Upper lobe of left lung (tissue), 6 donors: Measurements from ENCODE around the gene SIRT1. TPM values are rescaled to one million over a fixed set of nuclear protein-coding genes. Genes with fewer than 3 reads are reported as not detected.
"Not testable (repeated sequence)": the region's sequence is repeated elsewhere in the genome, so short reads cannot be mapped to it uniquely, and the experiment has no call there.

ENCODE experiments used
- ATAC-seq, 2 donors: fragments of 200-7000 bp; cut with Tn5 transposase; one replicate each; pipeline ENCODE4 v1.9.1; 2022; ENCODE audit warnings: mild to moderate bottlenecking in 2 of 2, moderate library complexity in 2 of 2; ENCODE audit not compliant: low FRiP score in 2 of 2
- DNase-seq, 2 donors: peaks; one replicate each; pipeline ENCODE4 v3.0.0-alpha.2; 2019 to 2020
- H3K27ac ChIP-seq, 4 donors: fragments of 200-600 bp; sonication (generic); one replicate each; pipeline ENCODE4 v1.5.1; 2016 to 2019
- H3K27me3 ChIP-seq, 4 donors: fragments of 200-600 bp; sonication (generic); one replicate each; pipeline ENCODE4 v1.5.1; 2017 to 2019
- H3K36me3 ChIP-seq, 4 donors: fragments of 200-600 bp; sonication (generic); one replicate each; pipeline ENCODE4 v1.5.1; 2016 to 2019
- H3K4me1 ChIP-seq, 4 donors: fragments of 200-600 bp; sonication (generic); one replicate each; pipeline ENCODE4 v1.5.1; 2018 to 2019
- H3K4me3 ChIP-seq, 4 donors: fragments of 200-600 bp; sonication (generic); one replicate each; pipeline ENCODE4 v1.5.1; 2017 to 2019; ENCODE audit warnings: mild to moderate bottlenecking in 2 of 4, moderate library complexity in 1 of 4
- H3K9me3 ChIP-seq, 4 donors: fragments of 200-600 bp; sonication (generic); one replicate each; pipeline ENCODE4 v1.5.1; 2018 to 2019
- EP300 ChIP-seq, 4 donors: sonication (generic); formaldehyde crosslinking; IDR thresholded peaks; one replicate each; pipeline ENCODE4 v1.5.1; 2017; ENCODE audit warnings: antibody characterized with exemption in 4 of 4, control low read depth in 2 of 4
- POLR2A ChIP-seq, 4 donors: fragments of 450-650 bp; IDR thresholded peaks; one replicate each; pipeline ENCODE4 v1.5.1; 2016 to 2017; ENCODE audit warnings: antibody characterized with exemption in 4 of 4, mild to moderate bottlenecking in 2 of 4
- POLR2AphosphoS5 ChIP-seq, 2 donors: sonication (generic); formaldehyde crosslinking; IDR thresholded peaks; one replicate each; pipeline ENCODE4 v1.5.1; 2017; ENCODE audit warnings: antibody characterized with exemption in 2 of 2
- WGBS, 2 donors: methylation state at CpG; one replicate each; pipeline ENCODE4 v1.1.5; 2017 to 2018; 5-methylcytosine and 5-hydroxymethylcytosine counted together
- total RNA-seq, 6 donors: library from RNA; depleted of rRNA in 4 of 6; stranded (reverse); fragments of >200 nt in 4 of 6; gene quantifications; one replicate each; pipeline versions ENCODE4 v1.1.0 to v1.2.1, GENCODE V29; 2016 to 2021
- TF ChIP-seq, protein P1 (sequence below), 6 experiments: fragments of 450-650 bp in 4 of 6; fragments of 200-600 bp in 2 of 6; sonication (generic) in 2 of 6; IDR thresholded peaks; one replicate each; pipeline ENCODE4 v1.5.1; 2016 to 2019; ENCODE audit warnings: antibody characterized with exemption in 6 of 6
- donor health status: DM: no; HTN: no; CAD: no; lungs with moderate emphysema.
- donor health status: DM: no; HTN: yes; CAD: no; lungs with severe emphysema.

SIRT1 gene
- total RNA-seq, 6 donors from 2014 or later: 10.1 to 37.7 (median 18.7) TPM

DNA sequence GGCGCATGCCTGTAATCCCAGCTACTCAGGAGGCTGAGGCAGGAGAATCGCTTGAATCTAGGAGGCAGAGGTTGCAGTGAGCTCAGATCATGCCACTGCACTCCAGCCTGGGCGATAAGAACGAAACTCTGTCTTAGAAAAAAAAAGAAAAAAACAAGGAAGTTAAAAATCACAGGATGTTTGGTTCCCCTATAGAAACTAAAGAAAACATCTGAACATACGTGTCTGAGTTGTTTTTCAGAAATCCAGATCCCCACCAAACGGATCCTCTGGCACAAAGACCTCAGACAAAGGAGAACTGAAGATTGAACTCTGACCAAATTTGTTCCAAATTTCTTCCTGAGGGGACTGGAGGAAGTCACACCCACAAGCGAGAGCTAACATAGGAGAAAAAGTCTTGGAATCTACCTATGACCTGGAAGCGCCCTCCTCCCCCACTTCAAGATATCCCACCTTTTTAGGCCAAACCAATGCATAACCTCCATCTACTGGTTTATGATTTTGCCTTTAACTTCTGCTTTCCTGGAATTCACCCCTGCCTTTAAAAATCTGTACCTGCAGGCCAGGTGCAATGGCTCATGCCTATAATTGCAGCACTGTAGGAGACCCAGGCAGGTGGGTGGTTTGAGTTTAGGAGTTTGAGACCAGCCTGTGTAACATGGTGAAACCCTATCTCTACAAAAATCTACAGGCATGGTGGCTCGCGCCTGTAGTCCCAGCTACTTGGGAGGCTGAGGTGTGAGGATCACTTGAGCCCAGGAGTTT, 19.7 kb upstream of the SIRT1 start:
- Histone ChIP-seq H3K27ac (peak overlapping the region in 1 of 4 donors; percentile 33), H3K4me1 (no peaks in the 10 kb centered on the region), H3K9me3 (no peaks in the 10 kb centered on the region), H3K36me3 (no peaks in the 10 kb centered on the region), H3K4me3 (no peak overlapping the region), H3K27me3 (no peaks in the 10 kb centered on the region)
- WGBS, 2 donors: 76 to 77% methylated on average over 10 of the region's 10 CpGs
- TF ChIP-seq POLR2A (IDR thresholded peaks at IDR 0.05) (no peak), POLR2AphosphoS5 (IDR thresholded peaks at IDR 0.05) (no peak), EP300 (IDR thresholded peaks at IDR 0.05) (no peak)
- TF ChIP-seq, protein P1, sequence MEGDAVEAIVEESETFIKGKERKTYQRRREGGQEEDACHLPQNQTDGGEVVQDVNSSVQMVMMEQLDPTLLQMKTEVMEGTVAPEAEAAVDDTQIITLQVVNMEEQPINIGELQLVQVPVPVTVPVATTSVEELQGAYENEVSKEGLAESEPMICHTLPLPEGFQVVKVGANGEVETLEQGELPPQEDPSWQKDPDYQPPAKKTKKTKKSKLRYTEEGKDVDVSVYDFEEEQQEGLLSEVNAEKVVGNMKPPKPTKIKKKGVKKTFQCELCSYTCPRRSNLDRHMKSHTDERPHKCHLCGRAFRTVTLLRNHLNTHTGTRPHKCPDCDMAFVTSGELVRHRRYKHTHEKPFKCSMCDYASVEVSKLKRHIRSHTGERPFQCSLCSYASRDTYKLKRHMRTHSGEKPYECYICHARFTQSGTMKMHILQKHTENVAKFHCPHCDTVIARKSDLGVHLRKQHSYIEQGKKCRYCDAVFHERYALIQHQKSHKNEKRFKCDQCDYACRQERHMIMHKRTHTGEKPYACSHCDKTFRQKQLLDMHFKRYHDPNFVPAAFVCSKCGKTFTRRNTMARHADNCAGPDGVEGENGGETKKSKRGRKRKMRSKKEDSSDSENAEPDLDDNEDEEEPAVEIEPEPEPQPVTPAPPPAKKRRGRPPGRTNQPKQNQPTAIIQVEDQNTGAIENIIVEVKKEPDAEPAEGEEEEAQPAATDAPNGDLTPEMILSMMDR (IDR thresholded peaks at IDR 0.05): no peak
- ATAC-seq: peak in 1 of 2 donors; percentile 40
- no peak for DNase-seq

DNA sequence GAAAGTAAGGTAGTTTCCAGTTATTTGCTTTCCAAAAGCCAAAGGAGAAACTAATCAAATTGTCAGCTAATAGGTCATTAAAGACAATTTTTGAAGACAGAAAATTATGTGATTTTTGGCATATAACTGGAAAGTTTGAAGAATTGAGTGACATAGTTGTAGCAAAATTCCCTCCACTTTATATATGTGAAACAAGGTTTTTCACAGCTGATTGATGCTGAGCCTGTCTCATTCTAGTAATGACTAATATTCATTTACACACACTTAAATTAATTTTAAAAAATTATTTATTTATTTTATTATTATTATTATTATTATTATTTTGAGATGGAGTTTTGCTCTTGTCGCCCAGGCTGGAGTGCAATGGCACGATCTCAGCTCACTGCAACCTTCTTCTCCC, 16.3 kb upstream of the SIRT1 start:
- Histone ChIP-seq H3K27me3 (no peaks in the 10 kb centered on the region), H3K4me1 (no peaks in the 10 kb centered on the region), H3K4me3 (no peak overlapping the region), H3K27ac (no peak overlapping the region), H3K9me3 (no peaks in the 10 kb centered on the region), H3K36me3 (no peaks in the 10 kb centered on the region)
- ATAC-seq (no peak), DNase-seq (no peak)
- 97 to 100% methylated on average over 2 of the region's 2 CpGs for WGBS, 2 donors
- TF ChIP-seq POLR2AphosphoS5 (IDR thresholded peaks at IDR 0.05) (no peak), POLR2A (IDR thresholded peaks at IDR 0.05) (no peak), EP300 (IDR thresholded peaks at IDR 0.05) (no peak)
- TF ChIP-seq, protein P1 (IDR thresholded peaks at IDR 0.05): no peak

DNA sequence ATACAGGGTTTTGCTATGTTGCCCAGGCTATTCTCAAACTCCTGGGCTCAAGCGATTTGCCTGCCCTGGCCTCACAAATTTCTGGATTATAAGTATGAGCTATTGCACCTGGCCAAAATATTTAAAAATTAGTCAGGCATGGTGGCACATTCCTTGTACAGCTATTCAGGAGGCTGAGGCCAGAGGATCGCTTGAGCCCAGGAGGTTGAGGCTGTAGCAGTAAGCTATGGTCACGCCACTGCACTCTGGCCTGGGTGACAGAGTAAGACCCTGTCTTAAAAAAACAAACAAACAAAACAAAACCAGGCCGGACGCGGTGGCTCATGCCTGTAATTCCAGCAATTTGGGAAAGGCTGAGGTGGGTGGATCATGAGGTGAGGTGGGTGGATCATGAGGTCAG, 14.5 kb upstream of the SIRT1 start:
- no peak for TF ChIP-seq POLR2A (IDR thresholded peaks at IDR 0.05)
- TF ChIP-seq, protein P1 (IDR thresholded peaks at IDR 0.05): no peak
- TF ChIP-seq EP300 (IDR thresholded peaks at IDR 0.05): no peak
- no peak for TF ChIP-seq POLR2AphosphoS5 (IDR thresholded peaks at IDR 0.05)
- WGBS, 2 donors: 93 to 100% methylated on average over 6 of the region's 6 CpGs
- Histone ChIP-seq H3K27ac (no peak overlapping the region), H3K4me3 (no peak overlapping the region), H3K36me3 (no peaks in the 10 kb centered on the region), H3K9me3 (no peaks in the 10 kb centered on the region), H3K27me3 (no peaks in the 10 kb centered on the region), H3K4me1 (no peaks in the 10 kb centered on the region)
- no peak for DNase-seq
- ATAC-seq: no peak

DNA sequence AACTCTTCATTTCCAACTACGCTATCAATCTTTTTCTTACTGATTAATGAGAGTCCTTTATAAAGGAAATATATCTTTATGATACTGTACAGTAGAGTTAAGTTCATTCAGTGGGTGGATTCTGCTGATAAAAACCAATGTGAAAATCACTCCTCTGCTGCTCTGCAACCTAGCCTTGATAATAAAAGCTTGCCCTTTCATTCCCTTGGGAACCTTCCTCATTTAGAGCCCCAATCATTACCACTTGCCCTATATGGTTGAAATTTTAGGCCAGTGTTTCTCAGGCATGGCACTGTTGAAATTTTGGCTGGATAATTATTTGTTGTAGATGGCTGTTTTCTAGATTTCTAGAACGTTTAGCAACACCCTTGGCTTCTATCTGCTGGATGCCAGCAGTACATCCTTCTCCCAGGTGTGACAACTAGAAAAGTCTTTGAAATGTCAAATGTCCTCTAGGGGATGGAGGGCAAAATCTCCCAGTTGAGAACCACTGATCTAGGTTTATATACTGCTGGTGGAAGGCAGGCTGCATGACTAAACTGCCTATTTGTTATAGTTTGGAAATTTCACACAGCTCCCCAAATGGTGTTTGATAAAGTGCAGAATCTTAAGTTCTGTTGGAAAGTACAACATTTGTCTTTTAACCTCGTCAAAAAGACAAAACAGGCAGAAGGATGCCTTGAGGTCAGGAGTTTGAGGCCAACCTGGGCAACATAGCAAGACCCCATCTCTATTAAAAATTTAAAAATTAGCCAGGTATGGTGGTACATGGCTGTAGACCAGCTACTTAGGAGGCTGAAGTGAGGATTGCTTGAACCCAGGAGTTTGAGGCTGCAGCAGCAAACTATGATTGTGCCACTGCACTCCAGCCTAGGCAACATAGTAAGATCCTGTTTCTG, 8.9 kb upstream of the SIRT1 start:
- no peaks in the 10 kb centered on the region for H3K36me3 ChIP-seq
- WGBS, 2 donors: 80 to 82% methylated on average over 3 of the region's 3 CpGs
- ATAC-seq: no peak
- no peak overlapping the region for H3K27ac ChIP-seq
- TF ChIP-seq, protein P1 (IDR thresholded peaks at IDR 0.05): no peak
- no peak for TF ChIP-seq POLR2AphosphoS5 (IDR thresholded peaks at IDR 0.05)
- TF ChIP-seq POLR2A (IDR thresholded peaks at IDR 0.05): no peak
- TF ChIP-seq EP300 (IDR thresholded peaks at IDR 0.05): no peak
- DNase-seq: no peak
- no peaks in the 10 kb centered on the region for H3K9me3 ChIP-seq
- H3K4me1 ChIP-seq: no peaks in the 10 kb centered on the region
- no peaks in the 10 kb centered on the region for H3K27me3 ChIP-seq
- H3K4me3 ChIP-seq: no peak overlapping the region

DNA sequence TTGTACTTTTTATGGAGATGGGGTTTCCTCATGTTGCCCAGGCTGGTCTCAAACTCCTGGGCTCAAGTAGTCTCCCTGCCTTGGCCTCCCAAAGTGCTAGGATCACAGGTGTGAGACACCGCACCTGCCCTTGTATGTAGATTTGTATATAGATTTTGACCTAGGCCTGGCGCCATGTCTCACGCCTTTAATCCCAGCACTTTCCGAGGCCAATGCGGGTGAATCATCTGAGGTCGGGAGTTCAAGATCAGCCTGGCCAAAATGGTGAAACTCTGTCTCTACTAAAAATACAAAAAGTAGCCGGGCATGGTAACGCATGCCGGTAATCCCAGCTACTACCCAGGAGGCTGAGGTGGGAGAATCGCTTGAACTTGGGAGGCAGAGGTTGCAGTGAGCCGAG, 7.0 kb upstream of the SIRT1 start:
- not testable (repeated sequence) for H3K4me1 ChIP-seq, H3K4me3 ChIP-seq, H3K27ac ChIP-seq

More for the DNA sequence above, 7.0 kb upstream of the SIRT1 start:
- not testable (repeated sequence) for H3K9me3 ChIP-seq, ATAC-seq, H3K36me3 ChIP-seq, H3K27me3 ChIP-seq, DNase-seq
- WGBS, 2 donors: 97 to 98% methylated on average over 11 of the region's 11 CpGs
